GM19351 (cell line): ENCODE measurements around the gene EGR2.
"Not testable (repeated sequence)": the region's sequence is repeated elsewhere in the genome, so short reads cannot be mapped to it uniquely, and the experiment has no call there.

Source experiments
- ATAC-seq: cut with Tn5 transposase; IDR thresholded peaks from one replicate; pipeline ENCODE4 v1.9.1; 2021; ENCODE audit warnings: mild to moderate bottlenecking, moderate library complexity; ENCODE audit not compliant: unreplicated experiment

The EGR2 gene

DNA sequence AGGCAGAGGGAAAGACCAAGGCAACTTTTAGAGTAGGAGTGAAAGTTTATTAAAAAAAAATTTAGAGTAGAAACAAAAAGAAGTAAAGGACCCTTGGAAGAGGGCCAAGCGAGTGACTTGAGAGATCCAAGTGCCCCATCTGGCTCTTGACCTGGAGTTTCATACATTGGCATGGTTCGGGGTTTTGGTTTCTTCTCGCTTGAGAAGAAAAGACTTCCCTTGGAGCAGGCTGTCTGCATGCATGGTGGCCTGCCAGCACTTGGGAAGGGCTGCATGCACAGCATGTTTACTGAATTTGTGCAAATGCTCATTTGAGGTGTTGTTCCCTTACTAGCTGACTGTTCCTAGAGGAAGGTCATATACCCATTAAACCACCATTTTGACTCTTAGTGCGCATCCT lies 20.4 kb downstream of the EGR2 start:
- ATAC-seq, result no peak

- ATAC-seq, result no peak
These were observed 21.1 kb downstream of the EGR2 start for GRCh38 chr10:62795100-62795499.

- no peak for ATAC-seq
These were observed 21.9 kb downstream of the EGR2 start for GRCh38 chr10:62794306-62794705.

GRCh38 chr10:62792261-62792660 lies 23.9 kb downstream of the EGR2 start:
- no peak for ATAC-seq

DNA sequence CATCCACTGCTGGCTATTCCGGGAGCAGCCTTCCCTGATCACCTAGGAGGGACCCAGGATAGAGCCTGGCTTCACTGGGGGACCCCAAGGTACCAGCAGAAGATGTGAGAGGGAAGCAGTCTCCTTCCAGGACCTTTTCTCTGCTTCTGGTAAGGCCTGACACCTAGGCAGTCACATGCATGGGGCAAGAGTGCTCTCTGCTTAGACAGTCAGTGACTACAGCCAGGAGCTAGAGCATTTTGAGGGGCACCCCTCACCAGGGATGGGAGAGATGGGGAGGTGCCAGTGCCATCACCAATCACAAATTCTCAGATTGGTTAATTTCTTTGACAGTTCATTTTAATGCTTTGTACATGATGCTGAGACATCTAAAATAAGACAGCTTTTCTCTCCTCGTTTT lies 25.6 kb downstream of the EGR2 start:
- no peak for ATAC-seq

DNA sequence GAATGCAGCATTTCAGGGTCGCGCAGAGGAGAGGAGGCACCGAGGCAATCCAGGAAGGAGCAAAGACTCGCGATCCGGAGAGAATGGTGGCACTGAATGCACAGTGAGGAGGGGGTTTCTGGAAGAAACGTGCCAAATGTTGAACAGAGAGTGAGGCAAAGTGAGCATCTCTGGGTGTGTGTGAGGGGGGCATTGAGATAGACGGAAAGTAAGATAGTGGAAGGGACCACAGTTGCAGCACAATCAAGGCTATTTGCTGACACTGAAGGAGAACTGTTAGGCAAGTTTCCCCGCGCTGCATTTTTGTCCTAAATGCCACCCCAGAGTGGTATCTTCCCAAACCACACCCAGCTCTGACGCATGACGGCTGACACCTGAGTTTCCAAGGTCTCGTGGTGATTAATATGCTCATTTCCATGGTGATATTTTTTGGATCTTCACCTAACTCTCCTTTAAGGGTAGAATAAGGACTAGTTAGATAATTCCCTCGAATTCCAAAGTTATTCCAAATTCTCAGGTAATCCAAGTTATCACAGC lies 26.1 kb downstream of the EGR2 start:
- ATAC-seq, result no peak

GRCh38 chr10:62788861-62789467 lies 27.2 kb downstream of the EGR2 start:
- no peak for ATAC-seq

GRCh38 chr10:62788285-62788684 lies 27.9 kb downstream of the EGR2 start:
- ATAC-seq, result not testable (repeated sequence)

DNA sequence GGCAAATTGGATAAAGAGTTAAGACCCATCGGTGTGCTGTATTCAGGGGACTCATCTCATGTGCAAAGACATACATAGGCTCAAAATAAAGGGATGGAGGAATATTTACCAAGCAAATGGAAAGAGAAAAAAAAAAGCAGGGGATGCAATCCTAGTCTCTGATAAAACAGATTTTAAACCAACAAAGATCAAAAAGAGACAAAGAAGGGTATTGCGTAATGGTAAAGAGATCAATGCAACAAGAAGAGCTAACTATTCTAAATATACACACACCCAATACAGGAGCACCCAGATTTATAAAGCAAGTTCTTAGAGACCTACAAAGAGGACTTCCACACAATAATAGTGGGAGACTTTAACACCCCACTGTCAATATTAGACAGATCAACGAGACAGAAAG lies 31.6 kb downstream of the EGR2 start:
- ATAC-seq, result not testable (repeated sequence)

DNA sequence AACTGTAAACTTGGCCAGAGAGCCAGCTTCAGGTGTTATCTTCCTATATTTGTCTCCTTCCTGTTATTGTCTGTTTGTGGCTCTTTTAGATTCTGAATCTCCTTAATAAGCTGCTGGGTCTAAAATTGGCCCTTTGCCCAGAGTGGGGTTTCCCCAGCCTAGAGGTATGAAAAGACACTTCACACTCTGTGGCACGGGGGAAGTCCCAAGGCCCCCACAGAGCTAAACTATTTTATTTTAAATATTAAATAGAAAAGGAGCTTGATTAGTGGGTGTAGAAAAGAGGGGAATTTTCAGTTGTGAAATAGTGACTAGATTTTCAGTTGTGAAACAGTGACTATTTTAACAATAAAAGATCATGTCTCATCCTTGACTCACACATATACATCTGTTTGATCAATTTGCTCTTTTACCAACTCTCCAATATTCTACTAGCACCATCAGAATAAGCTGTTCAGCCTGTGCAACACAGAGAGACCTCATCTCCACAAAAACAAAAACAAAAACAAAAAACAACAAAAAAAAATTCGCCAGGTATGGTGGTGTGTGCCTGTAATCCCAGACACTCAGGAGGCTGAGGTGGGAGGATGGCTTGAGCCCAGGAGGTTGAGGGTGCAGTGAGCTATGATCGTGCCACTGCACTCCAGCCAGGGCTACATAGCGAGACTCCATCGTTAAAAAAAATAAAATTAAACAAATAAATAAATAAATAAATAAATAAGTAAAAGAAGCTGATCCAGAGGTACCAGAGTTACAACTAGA lies 36.5 kb downstream of the EGR2 start:
- peak; percentile 95 for ATAC-seq

DNA sequence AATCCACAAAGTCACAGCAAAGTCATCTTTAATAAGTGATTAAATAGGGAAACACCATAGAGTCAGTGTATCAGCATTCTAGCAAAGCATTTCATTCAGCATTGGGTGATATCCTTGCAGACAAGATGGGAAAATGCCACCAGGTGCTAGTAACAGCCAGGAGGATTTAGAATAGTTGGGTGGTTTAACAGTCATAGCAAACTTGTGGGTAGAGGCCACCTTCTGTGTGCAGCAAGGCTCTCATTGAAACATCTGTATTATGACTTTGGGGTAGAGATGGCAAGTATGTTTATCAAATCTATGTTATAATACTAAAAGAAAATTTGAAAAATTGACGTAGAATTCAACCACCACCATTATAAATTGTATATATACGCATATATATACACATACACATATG lies 38.0 kb downstream of the EGR2 start:
- ATAC-seq, result peak; percentile 41

- ATAC-seq, result no peak
These were observed 43.8 kb downstream of the EGR2 start for GRCh38 chr10:62772186-62772974.

DNA sequence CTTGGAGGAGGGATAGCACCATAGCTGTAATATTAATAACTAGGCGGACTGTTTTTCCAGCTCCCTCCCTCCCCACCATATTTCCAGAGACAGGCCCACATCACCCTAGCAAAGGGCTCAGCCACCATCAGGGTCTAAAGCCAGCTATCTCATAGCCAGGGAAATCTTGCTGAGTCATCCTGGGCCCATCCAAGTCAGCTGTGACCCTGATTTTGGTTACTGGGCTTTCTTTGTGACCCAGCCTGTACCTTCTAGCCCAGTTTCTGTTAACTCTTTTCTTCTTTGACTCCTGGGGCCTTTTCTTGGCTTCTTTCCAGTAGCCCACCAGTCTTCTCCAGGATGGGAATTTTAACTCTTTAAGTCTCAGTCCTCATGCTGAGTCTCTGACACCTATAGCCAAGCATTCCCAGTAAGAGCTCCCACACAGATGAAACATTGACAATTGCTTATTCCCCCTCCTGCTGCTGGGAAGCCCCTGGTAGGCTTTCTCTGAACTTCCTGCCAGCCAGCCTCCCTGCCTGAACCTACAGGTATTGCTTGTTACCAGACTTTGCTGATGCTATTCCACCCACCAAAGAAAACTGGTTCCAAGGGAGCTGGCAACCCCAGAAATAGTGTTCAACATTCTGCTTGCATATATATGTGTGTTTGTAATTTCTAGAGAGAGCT lies 46.5 kb downstream of the EGR2 start:
- ATAC-seq, result peak; percentile 74

GRCh38 chr10:62766386-62766785 lies 49.8 kb downstream of the EGR2 start:
- ATAC-seq, result no peak

DNA sequence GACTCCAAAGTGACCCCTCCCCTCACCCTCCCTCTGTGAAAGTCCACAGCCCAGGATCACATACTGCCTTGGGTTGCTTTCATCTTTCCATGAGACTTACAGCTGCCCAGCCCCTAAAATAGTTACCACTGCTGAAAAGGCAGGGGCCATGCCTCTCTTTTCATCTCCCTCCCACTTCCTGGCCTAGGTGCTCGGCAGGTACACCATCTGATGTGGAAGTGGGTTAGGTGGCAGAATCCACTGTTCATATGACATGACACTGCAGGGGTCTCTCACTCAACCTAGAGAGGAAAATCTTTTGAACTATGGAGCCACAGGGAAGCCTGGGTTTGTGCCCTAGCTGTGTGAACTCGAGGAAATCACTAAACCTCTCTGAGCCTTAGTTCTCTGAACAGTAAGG lies 50.4 kb downstream of the EGR2 start:
- no peak for ATAC-seq

DNA sequence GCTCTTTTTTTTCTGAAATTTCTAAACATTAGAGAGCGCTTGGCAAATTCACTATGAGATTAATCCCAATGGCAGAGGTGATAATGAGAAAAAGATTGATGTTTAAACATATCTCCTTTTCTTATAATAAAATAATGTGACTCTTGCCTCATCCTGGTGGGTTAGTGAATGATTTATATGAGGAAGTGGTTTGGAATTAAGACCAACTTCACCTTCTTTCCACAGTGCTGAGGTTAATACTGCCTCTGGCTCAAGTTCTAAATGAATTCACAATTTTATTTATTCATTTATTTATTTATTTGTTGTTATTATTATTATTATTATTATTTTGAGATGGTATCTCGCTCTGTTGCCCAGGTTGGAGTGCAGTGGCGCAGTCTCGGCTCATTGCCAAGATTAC lies 52.2 kb downstream of the EGR2 start:
- ATAC-seq, result no peak

DNA sequence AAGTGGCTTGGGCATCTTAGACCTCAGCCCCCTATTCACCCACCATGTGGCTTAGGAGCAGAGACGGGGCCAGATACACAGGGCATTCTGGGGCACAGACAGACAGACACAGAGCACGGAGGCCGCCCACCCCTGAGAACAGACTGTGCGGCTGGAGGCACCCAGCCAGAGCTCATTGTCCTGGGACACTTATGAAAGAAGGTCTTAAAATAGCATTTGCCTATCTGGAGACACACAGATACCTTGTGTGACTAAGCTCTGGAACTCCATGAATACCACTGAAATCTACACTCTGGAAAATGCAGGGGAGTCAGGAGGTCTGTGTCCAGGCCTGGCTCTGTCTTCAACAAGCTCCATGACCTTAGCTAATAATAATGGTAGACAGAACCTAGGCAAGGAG lies 53.0 kb downstream of the EGR2 start:
- ATAC-seq, result no peak
